IMR-90 (cell line): ENCODE results near the gene PDZD7. TPM values are rescaled to one million over a fixed set of nuclear protein-coding genes. Genes with fewer than 3 reads are reported as not detected.

Experiments used
- RCOR1 ChIP-seq: IDR thresholded peaks from 2 replicates; pipeline ENCODE4 v1.6.1; 2012; ENCODE audit warnings: mild to moderate bottlenecking, low read length, improper control_type of control experiment; ENCODE audit not compliant: insufficient replicate concordance
- RFX5 ChIP-seq: IDR thresholded peaks from 2 replicates; pipeline ENCODE4 v1.8.0; 2012; ENCODE audit warnings: low read depth, mild to moderate bottlenecking, low read length, moderate library complexity
- polyA plus RNA-seq, 3 experiments: library from polyadenylated mRNA; depleted of rRNA; stranded (reverse); fragments of >200 nt; gene quantifications; 2 replicates each; pipeline ENCODE4 v1.2.3, GENCODE V29; 2012; ENCODE audit warnings: low replicate concordance in 1 of 3
- total RNA-seq: library from RNA; depleted of rRNA; stranded (reverse); fragments of >200 nt; gene quantifications from 2 replicates; pipeline ENCODE4 v1.2.3, GENCODE V29; 2012
- TF ChIP-seq, protein P1 (sequence below): fragments of 150-350 bp; IDR thresholded peaks from 2 replicates; pipeline ENCODE4 v1.6.1; 2017; ENCODE audit warnings: mild to moderate bottlenecking, antibody characterized with exemption, low read length, low read depth
- TF ChIP-seq, protein P2 (sequence below): fragments of 150-350 bp; IDR thresholded peaks from 2 replicates; pipeline ENCODE4 v1.6.1; 2016; ENCODE audit warnings: low read depth, mild to moderate bottlenecking, low read length, moderate library complexity, borderline replicate concordance

The PDZD7 gene
- total and polyA plus RNA-seq, 2 of the 4 experiments (the other 2 are of a cell fraction): 0.90 to 1.5 TPM

DNA sequence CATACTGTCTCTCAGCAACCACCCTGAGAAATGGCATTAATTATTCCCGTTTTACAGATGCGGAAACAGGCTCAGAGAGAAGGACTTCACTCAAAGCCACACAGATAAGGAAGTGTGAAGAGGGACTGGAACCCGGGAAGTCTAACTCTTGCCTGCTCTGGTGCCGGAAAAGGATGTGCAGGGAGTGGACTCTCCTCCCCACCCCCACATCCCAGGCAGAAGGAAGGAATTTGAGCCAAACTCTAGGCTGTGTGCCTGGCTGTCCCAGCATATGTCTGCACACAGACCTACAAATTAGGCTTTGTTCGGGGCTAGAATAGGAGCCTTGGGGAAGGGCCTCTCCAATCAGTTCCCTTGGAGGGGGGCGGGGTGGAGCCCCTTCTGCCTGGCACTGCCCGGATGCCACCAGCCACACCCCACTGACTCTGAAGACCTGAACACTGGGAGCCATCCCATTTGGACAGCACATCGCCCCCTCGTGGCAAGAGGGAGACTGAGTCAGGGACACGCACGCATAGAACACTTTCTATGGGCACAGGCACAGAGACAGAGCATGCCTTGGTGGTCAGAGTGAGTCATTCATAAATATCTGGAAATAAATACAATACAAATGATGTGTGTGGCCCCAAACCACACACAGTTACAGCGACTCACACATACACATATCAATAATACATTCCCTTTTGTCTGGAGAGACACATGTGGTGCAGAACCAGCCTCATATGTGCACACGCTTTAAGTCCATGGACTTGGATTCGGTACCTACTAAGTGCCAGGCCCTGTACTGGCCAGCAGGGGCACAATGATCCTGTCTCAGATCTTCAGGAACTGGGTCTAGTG lies 18.2 kb downstream of the PDZD7 start (continued):
- TF ChIP-seq, protein P1, sequence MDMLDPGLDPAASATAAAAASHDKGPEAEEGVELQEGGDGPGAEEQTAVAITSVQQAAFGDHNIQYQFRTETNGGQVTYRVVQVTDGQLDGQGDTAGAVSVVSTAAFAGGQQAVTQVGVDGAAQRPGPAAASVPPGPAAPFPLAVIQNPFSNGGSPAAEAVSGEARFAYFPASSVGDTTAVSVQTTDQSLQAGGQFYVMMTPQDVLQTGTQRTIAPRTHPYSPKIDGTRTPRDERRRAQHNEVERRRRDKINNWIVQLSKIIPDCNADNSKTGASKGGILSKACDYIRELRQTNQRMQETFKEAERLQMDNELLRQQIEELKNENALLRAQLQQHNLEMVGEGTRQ: 0 out of 2 replicates have a peak, but pooled peaks have one; percentile 13
- peak; percentile 45 for TF ChIP-seq RCOR1
- TF ChIP-seq, protein P2, sequence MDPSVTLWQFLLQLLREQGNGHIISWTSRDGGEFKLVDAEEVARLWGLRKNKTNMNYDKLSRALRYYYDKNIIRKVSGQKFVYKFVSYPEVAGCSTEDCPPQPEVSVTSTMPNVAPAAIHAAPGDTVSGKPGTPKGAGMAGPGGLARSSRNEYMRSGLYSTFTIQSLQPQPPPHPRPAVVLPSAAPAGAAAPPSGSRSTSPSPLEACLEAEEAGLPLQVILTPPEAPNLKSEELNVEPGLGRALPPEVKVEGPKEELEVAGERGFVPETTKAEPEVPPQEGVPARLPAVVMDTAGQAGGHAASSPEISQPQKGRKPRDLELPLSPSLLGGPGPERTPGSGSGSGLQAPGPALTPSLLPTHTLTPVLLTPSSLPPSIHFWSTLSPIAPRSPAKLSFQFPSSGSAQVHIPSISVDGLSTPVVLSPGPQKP: no peak
- no peak for TF ChIP-seq RFX5
